OCI-LY3 (cell line): ENCODE data around the gene RELL1.

Experiments used
- EZH2phosphoT487 ChIP-seq: fragments of 200-600 bp; shearing (Covaris generic); IDR thresholded peaks from 2 replicates; pipeline ENCODE4 v1.6.1; 2018; ENCODE audit warnings: antibody characterized with exemption, mixed run types, low read depth
- TF ChIP-seq, protein P1 (sequence below): fragments of 200-600, 300-600 bp; sonication (generic); IDR thresholded peaks from 2 replicates; pipeline ENCODE4 v1.5.1; 2014; ENCODE audit warnings: antibody characterized with exemption, low read length, low read depth

DNA sequence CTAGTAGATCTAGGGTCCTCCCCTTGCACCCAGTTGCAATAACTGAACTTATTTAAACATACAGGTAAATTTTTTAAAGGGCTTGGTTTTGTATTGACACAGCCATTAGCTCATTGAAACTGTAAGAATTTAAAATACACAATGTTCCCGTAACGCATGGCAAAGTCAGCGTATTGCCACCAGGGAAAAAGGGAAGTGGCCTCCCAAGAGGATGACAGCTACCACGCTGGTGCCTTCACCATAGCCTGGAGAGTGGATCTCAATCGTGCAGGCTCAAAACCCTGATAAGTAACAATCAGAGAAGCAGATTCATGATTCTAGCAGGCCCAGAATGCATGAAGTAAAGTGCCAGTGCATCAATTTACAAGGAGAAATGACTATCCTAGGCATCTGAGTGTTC, 49.4 kb upstream of the RELL1 start:
- TF ChIP-seq, protein P1, sequence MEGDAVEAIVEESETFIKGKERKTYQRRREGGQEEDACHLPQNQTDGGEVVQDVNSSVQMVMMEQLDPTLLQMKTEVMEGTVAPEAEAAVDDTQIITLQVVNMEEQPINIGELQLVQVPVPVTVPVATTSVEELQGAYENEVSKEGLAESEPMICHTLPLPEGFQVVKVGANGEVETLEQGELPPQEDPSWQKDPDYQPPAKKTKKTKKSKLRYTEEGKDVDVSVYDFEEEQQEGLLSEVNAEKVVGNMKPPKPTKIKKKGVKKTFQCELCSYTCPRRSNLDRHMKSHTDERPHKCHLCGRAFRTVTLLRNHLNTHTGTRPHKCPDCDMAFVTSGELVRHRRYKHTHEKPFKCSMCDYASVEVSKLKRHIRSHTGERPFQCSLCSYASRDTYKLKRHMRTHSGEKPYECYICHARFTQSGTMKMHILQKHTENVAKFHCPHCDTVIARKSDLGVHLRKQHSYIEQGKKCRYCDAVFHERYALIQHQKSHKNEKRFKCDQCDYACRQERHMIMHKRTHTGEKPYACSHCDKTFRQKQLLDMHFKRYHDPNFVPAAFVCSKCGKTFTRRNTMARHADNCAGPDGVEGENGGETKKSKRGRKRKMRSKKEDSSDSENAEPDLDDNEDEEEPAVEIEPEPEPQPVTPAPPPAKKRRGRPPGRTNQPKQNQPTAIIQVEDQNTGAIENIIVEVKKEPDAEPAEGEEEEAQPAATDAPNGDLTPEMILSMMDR, result no peak
- no peak for TF ChIP-seq EZH2phosphoT487
